Activated CD8-positive, alpha-beta memory T cell treated with anti-CD3 and anti-CD28 coated beads for 1 hour (primary cell): ENCODE data around the gene PAPSS1.

Source experiments
- DNase-seq, 2 donors: peaks; one replicate each; pipeline ENCODE4 v3.0.0-alpha.2; 2020; ENCODE audit warnings: low read depth in 1 of 2; ENCODE audit errors: extremely low read depth in 1 of 2

Gene PAPSS1

GRCh38 chr4:107631560-107631959 lies 88.5 kb downstream of the PAPSS1 start:
- no peak for DNase-seq

GRCh38 chr4:107630185-107630705 lies 89.8 kb downstream of the PAPSS1 start:
- no peak for DNase-seq

- no peak for DNase-seq
Measured at GRCh38 chr4:107629318-107629717, 90.7 kb downstream of the PAPSS1 start.

GRCh38 chr4:107625391-107625902 lies 94.6 kb downstream of the PAPSS1 start:
- no peak for DNase-seq

- DNase-seq = no peak
Measured at GRCh38 chr4:107624024-107624423, 96.0 kb downstream of the PAPSS1 start.

- DNase-seq = no peak
Measured at GRCh38 chr4:107622006-107622405, 98.0 kb downstream of the PAPSS1 start.

- DNase-seq = no peak
Measured at GRCh38 chr4:107619731-107620130, 100.3 kb downstream of the PAPSS1 start.

- no peak for DNase-seq
Measured at GRCh38 chr4:107619066-107619465, 101.0 kb downstream of the PAPSS1 start.

GRCh38 chr4:107618656-107619055 lies 101.4 kb downstream of the PAPSS1 start:
- DNase-seq = no peak

GRCh38 chr4:107616838-107617389 lies 103.1 kb downstream of the PAPSS1 start:
- DNase-seq = no peak

GRCh38 chr4:107615809-107616208 lies 104.2 kb downstream of the PAPSS1 start:
- no peak for DNase-seq

- DNase-seq = no peak
Measured at GRCh38 chr4:107603430-107603829, 116.6 kb downstream of the PAPSS1 start.

GRCh38 chr4:107600983-107601382 lies 119.1 kb downstream of the PAPSS1 start:
- no peak for DNase-seq

GRCh38 chr4:107600436-107600835 lies 119.6 kb downstream of the PAPSS1 start:
- no peak for DNase-seq

GRCh38 chr4:107599841-107600240 lies 120.2 kb downstream of the PAPSS1 start:
- no peak for DNase-seq

- DNase-seq = no peak
Measured at GRCh38 chr4:107593230-107593629, 126.8 kb downstream of the PAPSS1 start.

- no peak for DNase-seq
Measured at GRCh38 chr4:107592519-107592918, 127.5 kb downstream of the PAPSS1 start.

- no peak for DNase-seq
Measured at GRCh38 chr4:107589269-107589668, 130.8 kb downstream of the PAPSS1 start.

GRCh38 chr4:107586371-107586770 lies 133.7 kb downstream of the PAPSS1 start:
- no peak for DNase-seq

- DNase-seq = no peak
Measured at GRCh38 chr4:107579099-107579498, 140.9 kb downstream of the PAPSS1 start.

- no peak for DNase-seq
Measured at GRCh38 chr4:107578321-107578720, 141.7 kb downstream of the PAPSS1 start.

GRCh38 chr4:107577743-107578142 lies 142.3 kb downstream of the PAPSS1 start:
- DNase-seq = no peak

- DNase-seq = no peak
Measured at GRCh38 chr4:107575243-107575642, 144.8 kb downstream of the PAPSS1 start.
